ENCODE data around the gene LRRC45.

The LRRC45 gene

DNA sequence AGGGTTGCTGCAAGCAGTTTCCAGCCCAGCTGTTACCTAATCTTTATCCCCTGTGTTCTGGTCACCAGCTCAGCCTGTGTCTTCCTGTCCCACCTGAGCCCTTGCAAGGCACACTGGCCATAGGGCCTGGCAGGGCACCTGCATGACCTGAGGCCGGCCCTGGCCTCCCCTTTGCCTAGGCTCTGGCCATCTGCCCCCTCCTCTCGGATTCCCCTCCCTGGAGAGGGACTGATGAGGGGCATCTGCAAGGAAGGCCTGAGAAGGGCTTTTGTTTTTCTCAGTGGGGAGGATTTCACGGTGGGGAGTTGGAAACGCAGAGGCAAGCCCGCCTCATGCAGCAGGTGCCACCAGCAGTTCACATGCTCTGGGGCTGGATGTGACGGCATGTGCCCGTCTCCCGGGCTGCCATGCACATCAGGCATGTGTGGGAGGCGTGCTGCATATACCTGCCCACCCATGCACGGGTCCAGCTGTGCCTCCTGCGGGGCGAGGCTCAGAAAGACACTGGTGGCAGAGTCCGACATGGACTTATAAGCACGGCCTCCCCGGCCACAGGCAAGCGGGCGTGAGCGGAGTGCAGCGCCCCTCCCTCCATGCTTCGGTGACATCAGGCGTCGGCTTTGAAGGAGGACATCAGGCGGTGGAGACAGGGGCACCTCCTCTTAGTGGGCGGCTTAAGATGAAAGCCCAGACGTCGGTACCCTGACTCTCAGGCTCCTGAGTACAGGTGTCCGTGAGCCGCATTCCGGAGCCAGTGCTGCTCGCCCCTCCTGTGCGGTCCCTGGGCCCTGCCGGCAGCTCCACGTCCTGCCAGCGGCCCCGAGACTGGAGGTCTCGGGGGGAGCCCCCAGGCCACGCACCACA, 29.1 kb upstream of the LRRC45 start:
- DNase-seq (ENCODE audit: low read depth): no peak

DNA sequence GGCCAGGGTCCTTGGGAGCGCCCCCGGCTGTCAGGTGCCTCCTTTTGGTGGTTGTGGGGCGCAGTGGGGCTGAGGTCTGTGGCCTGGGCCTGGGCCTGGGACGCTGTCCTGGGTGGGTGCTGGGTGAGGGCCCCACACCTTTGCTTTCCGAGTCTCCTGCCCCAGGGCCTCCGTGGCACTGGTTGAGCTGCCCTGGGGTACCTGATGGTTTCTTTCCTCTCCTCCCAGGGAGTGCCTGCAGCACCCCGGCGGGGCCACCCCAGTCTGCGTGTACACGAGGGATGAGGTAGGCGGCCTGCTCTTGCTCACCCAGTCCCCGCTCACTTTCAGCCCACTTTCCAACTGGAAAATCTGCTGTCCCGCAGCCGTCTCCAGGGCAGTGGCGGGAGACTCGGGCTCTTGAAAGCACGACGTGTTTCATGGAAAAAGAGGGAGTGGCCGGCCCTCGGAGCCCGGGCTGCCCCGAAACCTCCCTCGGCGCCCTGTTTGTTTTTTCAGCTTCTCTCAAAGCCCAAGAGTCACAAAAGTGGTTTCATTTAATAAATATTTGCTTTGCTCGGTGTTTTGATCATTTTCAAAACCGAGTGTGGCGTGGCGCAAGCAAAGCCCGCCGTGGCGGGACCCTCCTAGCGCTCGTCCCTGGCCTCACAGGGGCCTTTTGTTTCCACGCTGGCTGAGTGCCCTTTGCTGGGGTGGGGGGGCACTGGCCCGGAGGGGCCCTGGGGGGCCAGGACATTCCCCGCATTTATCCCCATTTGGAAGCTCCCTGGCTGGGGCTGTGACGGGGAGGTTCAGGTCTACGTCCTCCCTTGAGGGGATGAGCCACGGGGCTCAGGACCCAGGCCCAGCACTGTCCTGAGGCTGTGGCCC, 28.3 kb upstream of the LRRC45 start:
- DNase-seq (ENCODE audit: low read depth): no peak

DNA sequence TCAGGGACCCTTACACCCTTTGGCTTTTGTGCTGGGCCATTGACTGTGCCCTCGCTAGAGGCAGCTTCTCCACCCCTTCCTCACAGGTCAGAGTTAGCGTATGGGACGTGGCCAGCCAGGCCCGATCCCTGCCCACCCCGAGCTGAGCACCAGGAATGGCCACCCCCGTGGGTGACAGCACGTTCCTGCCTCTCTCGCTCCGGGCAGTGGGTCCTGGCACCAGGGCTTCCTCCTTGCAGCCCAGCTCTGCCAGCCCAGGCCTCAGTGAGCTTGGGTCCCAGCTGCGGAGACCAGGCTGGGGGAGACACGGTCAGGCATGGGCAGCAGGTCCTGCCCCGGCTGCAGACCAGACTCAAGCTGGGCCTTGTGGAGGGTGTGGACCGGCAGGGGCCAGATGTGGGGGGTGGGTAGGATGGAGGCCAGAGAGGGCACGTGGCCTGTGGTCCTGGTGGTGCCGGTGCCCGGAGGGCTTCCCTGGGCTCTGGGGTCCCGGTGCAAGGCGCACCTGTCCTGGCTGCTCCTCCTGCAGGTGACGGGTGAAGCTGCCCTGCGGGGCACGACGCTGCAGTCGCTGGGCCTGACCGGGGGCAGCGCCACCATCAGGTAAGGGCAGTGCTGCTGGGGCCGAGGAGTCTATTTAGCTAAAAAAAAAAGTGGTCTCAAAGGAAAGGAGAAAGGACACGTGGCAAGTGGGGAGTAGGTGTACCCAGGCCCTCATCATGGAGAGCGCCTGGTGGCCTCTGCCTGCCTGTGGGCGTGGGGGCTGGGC, 27.5 kb upstream of the LRRC45 start:
- DNase-seq (ENCODE audit: low read depth): no peak

DNA sequence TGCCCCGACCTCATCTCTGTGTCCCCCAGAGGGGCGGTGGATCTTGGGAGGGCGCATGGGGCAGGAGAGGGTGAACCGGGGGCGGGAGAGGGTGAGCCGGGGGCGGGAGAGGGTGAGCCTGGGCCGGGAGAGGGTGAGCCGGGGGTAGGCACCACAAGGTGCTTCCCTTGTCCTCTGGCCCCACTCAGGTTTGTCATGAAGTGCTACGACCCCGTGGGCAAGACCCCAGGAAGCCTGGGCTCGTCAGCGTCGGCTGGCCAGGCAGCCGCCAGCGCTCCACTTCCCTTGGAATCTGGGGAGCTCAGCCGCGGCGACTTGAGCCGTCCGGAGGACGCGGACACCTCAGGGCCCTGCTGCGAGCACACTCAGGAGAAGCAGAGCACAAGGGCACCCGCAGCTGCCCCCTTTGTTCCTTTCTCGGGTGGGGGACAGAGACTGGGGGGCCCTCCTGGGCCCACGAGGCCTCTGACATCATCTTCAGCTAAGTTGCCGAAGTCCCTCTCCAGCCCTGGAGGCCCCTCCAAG, 26.8 kb upstream of the LRRC45 start:
- no peak for DNase-seq (ENCODE audit: low read depth)

DNA sequence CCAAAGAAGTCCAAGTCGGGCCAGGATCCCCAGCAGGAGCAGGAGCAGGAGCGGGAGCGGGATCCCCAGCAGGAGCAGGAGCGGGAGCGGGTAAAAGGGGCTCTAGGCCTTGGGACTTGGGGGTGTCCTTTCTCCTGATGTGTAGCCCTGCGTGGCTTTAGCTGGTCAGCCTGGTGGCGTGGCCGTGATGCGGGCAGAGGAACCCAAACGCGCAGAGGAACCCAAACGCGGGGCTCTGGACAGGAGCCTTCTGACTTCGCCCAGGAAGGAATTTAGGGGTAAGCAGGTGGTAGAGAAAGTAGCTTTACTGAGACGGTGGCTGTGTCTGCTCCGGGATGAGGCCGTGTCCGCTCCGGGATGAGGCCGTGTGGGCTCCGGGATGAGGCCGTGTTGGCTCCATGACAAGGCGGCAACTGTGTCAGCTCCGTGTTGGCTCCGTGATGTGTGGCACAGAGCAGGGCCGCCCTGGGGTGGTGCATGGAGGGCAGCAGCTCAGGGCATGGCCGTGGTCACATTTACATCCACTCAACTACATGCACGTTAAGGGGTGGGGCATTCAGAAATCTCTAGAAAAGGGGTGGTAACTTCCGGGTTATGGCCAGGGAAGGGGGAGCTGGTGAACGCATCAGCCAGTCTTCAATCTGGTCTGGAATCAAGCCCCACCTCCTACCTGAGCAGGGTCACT, 26.2 kb upstream of the LRRC45 start:
- no peak for DNase-seq (ENCODE audit: low read depth)

DNA sequence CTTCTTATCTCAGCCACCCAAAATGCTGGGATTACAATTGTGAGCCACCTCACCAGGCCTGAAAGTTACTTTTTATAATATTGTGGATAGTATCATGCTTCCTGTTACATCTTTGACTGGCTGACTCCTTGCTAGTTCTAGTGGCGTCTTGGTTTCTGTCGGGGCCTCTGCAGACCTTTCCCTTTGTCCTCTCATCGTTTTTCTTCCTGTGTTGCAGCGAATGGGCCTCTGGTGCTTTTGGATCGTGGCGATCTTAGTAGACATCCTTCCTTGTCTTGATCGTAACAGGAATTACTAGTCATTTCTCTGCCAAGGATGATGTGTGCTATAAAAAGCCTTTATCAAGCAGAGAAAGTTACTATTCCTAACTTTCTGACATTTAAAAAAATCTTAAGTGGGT, 24.9 kb upstream of the LRRC45 start:
- DNase-seq (ENCODE audit: low read depth): no peak

DNA sequence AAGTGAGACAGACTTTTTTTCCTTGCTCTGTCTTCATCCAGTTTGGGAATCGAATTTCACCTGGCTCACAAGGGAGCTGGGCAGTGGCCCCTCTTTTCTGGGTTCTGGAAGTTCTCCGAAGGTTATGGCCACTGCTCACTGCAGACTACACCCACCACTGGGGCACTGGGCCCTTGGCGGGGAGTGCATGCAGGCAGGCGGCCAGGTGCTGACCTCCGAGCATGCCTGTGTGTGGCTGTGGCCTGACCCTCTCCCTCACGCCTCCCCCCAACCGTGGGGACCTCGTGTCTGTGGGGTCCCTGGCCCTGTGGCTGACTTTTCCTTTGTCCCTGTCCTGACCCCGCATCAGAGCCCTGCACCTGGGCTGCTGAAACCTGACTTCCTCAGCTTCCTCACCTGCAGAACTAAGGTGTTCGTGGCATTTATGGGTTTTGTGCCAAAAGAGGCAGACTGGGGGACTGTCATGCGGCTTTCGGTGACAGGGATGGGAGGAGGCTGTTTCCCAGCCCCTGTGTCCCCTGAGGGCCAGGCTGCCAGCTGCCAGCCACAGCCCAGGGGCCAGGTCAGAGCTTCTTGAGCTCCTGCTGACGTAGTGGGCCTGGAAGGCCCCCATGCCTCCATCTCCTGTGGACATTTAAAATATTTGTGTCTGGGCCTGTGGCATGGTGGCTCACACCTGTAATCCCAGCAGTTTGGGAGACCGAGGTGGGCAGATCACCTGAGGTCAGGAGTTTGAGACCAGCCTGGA, 24.2 kb upstream of the LRRC45 start:
- no peak for DNase-seq (ENCODE audit: low read depth)

DNA sequence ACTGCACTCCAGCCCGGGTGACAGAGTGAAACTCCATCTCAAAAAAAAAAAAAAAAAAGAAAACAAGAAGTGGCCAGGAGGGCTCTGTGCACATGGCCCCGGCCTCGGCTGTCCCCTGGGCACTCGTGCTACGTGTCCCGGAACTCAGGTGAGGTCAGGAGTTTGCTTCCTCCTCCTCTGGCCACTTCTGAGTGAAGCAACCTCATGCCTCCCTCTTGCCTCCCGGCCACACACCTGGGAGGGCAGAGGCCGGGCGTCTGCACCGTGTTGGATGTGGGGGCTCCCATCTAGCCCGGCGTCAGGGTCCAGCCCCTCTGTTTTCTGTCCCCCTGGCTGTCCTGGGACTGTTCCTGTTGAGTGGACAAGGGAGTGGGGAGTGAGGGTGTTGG, 23.5 kb upstream of the LRRC45 start:
- no peak for DNase-seq (ENCODE audit: low read depth)

DNA sequence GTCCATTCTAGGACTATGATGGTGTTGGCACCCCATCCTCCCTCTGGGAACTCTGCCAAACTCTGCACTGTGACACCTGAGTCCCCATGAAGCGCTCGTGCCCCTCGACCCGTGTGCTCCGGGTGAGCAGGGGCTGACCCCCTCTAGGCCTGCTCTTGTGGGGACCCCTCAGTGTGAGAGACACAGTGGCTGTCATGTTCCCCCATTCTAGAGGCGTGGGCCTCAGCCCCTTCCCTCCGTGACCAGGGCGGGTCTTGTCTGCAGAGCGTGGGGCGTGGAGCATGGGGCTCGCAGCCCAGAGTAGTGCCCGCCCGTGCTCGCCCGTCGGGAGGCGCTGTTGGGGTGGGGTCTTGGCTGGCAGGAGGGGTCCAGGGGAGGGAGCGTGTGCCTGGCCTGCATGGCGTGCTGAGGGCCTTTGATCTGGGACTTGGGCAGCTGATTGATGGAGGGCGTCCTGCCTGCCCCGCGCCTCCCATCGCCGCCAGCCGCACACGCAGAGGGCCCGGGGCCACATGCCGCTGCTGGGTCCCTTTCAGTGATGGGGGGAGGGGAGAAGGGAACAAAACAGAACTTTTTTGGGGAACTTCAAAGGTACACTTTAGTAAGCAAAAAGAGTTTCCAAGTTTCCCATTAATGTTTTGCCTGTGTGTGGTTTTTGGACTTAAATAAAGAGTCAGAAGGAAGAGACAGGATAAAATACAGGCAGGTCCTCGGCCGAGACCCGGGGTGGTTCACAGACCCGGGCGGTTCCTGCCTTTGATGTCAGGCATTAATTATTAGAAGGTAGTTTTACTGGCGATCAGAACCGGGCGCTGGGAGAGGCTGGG, 22.9 kb upstream of the LRRC45 start:
- no peak for DNase-seq (ENCODE audit: low read depth)

DNA sequence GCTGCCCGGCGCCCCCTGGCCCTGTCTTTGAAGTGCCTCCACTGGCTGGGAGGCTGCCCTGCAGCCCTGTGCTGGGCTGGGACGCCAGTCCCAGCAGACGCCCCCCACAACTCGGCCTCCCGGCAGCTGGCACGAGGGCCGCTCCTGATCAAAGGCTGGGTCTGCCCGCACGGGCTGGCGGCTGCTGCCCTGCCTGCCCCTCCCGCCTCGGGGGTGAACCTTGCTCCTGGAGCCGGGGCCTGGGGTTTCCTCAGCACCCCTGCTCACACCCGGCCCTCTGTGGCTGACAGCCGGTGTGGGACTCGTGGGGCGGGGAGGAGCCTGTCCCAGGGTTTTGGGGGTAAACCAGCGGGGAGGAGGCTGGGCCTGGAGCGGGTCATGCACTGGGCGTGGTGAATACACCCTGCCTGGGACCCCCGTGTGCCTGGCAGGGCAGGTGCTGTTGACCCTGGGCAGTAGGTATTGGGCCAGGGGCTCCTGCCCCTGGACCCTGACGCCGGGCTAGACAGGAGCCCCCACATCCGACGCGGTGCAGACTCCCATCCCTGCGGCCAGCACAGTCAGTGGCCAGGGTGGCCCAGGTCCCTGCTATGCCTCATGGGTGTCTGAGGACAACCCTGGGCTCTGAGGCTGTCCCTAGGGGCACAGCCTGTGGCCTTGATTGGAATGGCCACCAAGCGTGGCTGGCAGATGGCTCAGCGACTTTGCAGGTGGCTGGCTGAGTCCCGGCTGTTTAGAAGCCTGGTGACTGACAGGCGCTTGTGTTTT, 22.1 kb upstream of the LRRC45 start:
- DNase-seq (ENCODE audit: low read depth): no peak

DNA sequence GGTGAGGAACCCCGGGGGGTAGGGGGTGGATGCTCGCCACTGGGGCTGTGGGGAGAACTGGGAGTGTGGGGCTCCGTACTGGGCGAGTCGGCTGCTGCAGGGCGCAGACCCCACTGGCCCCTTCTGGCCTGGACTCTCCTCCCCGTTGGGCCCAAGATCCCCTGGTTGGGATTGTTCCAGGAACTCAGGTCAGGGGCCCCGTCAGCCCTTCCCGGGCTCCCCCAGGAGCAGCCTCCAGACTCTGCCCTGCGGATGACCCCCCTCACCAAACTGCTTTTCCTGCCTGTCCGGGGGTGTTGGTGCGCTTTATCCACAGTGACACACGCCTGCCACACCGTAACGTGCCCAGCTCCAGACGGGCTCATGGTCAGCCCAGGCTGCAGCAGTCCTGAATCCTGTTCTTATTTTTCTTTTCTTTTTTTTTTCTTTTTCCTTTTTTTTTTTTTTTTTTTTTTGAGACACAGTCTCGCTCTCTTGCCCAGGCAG, 21.5 kb upstream of the LRRC45 start:
- no peak for DNase-seq (ENCODE audit: low read depth)

DNA sequence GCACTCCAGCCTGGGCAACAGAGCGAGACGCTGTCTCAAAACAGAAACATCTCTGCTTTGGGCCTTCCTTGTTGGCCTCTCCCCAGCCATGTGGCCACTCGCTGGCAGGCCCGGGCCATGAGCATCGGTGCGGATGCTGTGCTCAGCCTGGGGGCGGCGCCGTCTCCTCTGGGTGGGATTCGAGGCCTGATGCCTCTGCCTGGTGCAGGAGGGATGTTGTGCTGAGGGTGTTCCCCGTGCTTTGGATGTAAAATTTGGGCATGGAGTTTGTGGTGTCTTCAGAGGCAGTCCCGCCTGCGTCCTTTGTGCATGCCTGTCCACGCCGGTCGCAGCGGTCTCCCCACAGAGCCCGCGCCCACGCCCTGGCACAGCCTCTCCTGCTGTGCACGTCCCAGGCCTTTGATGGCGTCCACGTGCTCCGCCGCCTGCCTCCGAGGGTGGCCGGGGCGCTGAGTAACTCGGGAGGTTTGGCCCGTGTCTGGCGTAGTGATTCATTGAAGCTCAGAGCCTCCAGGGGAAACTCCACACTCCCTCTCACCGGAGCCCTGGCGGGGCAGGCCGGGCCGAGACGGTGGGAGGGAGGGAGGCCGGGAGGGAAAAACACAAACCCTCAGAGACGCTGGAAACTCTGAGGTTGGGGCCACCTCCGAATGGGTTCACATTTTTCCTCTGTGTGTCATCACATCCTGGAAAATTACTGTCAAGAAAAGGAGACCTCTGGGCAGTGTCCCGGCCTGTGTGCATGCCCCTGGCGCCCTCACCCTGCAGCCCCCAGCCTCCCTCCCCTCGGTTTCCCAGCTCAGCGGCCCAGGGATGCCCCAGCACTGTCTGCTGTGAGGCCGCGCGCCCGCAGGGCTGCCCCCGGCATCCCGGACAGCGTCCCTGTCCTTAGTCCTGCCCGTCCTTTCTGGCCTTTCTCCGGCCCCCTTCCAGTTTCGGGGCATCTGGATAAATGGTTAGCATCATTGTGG, 19.4 kb upstream of the LRRC45 start:
- DNase-seq (ENCODE audit: low read depth): peak; percentile 90

DNA sequence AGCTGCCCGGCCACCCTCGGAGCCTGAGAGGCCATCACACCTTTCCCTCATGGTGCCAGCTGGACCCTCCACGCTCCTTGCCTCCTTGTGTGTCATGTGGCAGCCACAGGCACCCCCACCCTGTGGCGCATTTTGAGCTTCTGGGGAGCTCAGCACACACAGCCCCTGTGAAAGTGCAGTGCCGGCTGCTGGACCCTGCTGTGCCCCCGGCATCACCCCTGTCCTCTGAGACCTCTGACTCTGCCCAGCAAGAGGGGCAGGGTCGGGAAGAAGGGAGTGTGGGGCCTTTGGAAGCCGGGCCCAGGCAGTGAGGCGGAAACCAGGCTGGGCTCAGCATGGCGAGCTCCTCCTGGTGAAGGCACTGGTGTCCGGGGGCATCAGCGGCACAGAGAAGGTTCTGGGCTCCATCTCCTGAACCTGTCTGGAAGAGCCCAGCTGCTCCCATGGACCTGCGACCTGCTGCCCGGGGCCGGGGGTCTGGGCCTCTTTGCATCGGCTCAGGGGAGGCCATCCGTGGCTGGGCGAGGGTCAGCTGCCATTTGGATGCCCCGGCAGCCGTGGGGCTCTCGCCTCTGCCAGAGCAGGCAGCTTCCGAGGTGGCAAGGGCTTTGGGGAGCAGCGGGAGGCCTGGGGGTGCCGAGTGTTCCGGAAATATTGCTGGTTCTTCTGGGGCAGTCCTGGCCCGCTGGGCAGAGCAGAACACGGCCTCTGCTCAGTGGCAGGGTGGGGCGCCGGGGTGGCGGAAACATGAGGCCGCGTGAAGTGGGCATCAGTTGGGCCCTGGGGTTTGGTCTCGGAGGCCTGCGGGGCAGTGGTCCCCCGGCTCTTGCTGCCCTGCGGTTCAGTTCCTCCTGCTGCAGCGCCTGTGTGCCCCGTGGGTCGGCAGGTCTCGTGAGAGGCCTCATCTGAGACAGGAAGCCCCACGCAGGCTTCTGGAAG, 18.3 kb upstream of the LRRC45 start:
- DNase-seq (ENCODE audit: low read depth): no peak

DNA sequence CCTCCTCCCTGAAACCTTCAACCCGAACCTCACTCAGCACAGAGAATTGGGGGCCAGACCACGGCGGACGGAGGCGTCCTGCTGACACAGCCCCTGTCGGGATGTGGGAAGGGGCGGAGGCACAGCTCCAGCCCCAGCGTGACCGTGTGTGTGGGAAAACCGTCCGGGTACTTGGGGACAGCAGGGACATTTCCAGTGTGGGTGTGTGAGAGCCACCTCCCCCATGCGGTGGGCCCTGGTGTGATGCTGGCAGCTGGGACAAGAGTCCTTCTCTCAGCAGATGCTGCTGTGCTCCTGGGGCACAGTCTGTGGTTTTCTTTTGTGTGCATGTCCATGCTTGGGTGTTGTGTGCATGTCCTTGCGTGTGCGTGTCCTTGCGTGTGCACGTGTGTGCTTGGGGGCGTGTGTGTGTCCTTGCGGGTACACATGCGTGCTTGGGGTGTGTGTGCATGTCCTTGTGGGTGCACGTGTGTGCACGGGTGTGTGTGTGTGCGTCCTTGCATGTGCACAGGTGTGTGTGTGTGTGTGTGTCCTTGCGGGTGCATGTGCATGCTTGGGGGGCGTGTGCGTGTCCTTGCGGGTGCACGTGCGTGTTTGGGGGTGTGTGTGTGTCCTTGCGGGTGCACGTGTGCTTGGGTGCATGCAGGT, 17.3 kb upstream of the LRRC45 start:
- DNase-seq (ENCODE audit: low read depth): no peak

DNA sequence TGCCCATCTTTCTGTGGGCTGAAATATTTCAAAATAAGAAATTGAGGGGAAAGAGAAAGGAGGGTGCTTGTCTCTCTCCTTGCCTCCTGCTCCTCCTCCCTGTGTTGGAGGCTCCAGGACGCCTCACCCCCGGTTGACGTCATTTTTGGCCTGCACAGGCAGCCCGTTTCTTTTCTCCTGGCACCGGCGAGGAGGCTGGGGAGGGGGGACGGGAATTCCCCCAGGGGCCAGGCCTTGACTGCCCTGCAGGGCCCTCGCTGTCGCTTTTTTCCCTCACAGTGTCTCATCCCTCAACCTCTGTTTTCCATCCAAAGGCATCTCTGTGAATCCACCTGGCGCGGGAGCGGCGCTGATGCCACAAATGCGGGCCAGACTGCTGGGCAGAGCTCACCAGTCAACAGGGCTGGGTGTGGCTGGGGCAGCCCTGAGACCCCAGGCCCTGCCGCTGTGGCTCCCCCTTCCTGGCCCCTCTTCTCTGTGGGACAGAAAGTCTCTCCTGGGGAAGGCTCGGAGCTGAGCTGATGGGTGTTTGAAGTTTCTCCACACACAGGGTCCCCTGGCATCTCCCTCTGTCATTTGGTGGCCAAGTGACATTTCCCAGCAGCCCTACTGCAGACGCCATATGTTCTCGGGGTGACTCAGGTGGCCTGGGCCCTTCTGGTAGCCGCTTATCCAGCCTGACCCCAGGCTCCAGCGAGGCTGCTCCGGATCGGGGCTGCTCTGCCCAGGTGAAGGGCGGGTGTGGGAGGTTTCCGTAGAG, 16.5 kb upstream of the LRRC45 start:
- DNase-seq (ENCODE audit: low read depth): no peak

DNA sequence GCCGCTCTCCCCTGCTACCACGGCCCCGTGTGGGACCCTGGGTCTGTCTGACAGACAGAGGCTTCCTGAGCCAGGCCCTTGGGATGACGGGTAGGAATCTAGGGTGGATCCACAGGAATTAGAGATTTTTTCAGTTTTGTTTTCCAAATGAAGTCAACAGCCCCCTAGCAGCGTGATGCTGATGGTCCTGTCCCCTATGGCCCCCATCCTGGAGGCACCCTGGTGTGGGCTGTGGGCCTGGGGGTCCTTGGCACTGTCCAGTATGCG, 15.9 kb upstream of the LRRC45 start:
- DNase-seq (ENCODE audit: low read depth): no peak

Measured in fibroblast of gingiva (primary cell).